ENCODE measurements around the gene BSN. TPM values are rescaled to one million over a fixed set of nuclear protein-coding genes. Genes with fewer than 3 reads are reported as not detected.

The BSN gene
- total RNA-seq, 1 experiment from 2014 or later: 0.93 TPM

DNA sequence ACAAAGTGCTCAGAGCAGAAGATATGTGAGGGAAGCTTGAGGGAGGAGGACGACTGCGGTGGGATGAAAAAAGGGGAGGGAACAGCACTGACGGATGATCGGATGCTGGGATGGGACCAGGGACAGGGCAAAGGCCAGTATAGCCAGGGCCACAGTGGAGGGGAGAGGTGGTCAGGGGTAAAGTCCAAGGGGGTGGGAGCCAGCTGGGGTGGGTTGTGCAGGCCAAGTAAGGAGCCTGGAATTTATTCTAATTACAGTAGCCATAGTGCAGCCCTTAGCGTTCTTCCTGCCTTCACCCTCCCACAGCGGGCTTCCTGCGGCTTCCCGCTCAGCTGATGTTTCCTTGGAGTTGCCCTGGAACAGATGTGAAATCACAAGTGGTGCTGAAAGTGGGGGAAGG lies 112.3 kb downstream of the BSN start:
- Histone ChIP-seq H3K36me3 (ENCODE audit: control insufficient read depth, insufficient read depth, low read length) (no peaks in the 10 kb centered on the region), H3K4me1 (peaks cover 28% of the 10 kb centered on the region), H3K9me3 (no peaks in the 10 kb centered on the region), H3K27me3 (replicated peaks; ENCODE audit: control insufficient read depth, insufficient read depth, low read length) (no peaks in the 10 kb centered on the region), H3K4me3 (ENCODE audit: low read depth, low read length) (no peak overlapping the region)
- H3K27ac Mint-ChIP-seq (ENCODE audit: unreplicated experiment): no peak overlapping the region
- peaks cover 28% of the 10 kb centered on the region for H3K4me1 Mint-ChIP-seq (ENCODE audit: low read depth, unreplicated experiment)
- no peak overlapping the region for H3K4me3 Mint-ChIP-seq (ENCODE audit: unreplicated experiment)
- H3K9me3 Mint-ChIP-seq (ENCODE audit: unreplicated experiment): no peaks in the 10 kb centered on the region
- TF ChIP-seq, protein P1, sequence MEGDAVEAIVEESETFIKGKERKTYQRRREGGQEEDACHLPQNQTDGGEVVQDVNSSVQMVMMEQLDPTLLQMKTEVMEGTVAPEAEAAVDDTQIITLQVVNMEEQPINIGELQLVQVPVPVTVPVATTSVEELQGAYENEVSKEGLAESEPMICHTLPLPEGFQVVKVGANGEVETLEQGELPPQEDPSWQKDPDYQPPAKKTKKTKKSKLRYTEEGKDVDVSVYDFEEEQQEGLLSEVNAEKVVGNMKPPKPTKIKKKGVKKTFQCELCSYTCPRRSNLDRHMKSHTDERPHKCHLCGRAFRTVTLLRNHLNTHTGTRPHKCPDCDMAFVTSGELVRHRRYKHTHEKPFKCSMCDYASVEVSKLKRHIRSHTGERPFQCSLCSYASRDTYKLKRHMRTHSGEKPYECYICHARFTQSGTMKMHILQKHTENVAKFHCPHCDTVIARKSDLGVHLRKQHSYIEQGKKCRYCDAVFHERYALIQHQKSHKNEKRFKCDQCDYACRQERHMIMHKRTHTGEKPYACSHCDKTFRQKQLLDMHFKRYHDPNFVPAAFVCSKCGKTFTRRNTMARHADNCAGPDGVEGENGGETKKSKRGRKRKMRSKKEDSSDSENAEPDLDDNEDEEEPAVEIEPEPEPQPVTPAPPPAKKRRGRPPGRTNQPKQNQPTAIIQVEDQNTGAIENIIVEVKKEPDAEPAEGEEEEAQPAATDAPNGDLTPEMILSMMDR (IDR thresholded peaks at IDR 0.05; ENCODE audit: insufficient read depth in 1 of 2, low read depth in 1 of 2, low read length in 1 of 2, severe bottlenecking in 1 of 2, unreplicated experiment in 1 of 2): no peak
- ChIA-PET POLR2A (no interaction called here), CTCF (interaction anchor here (1.7 kb wide), 1 partner anchor 127 kb away, joined by 15 read pairs; no protein-coding TSS in a partner anchor)
- peaks cover 8% of the 10 kb centered on the region for H3K36me3 Mint-ChIP-seq (ENCODE audit: insufficient read depth, unreplicated experiment)
- DNase-seq: peak in 1 of 2 experiments; percentile 51
- BruUV-seq (replicated peaks): no TSS peak
- intact Hi-C loops (cut with micrococcal nuclease; ENCODE audit: unreplicated experiment): no loop called here
- H3K27me3 Mint-ChIP-seq (ENCODE audit: insufficient read depth, unreplicated experiment): no peaks in the 10 kb centered on the region

DNA sequence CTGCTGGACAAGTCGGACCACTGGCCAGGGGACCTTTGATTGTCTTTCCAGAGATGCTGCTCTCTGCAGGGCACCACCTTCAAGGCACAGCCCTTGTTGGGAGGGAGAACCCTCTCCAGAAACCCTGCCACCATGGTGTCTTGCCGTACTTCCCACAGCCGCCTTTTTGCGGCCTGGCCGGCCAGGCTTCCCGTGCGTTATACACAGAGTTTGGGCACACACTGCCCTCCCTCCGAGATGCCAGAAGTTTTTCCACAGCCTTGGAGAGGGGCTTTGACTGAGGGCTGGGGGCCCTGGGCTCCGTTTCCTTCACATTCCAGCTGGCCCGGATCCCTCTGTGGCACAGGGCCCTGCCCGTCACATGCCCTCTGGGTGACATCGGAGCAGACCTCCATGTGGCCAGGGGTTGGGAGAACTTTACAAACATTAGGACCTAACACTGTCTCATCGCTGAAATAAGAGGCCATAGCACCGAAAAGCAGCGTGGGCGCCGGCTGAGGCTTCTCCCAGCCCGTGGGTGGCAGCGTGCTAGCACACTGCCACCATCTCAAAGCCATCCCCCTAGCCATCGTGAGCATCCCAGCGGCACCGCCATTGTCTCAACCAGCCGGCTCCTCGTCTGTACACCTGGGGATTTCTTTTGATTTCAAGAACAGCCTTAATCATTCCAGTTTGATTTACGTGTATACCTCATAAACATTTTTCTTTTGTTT lies 113.6 kb downstream of the BSN start:
- H3K4me3 ChIP-seq (ENCODE audit: low read depth, low read length): no peak overlapping the region
- no peaks in the 10 kb centered on the region for H3K36me3 ChIP-seq (ENCODE audit: control insufficient read depth, insufficient read depth, low read length)
- Mint-ChIP-seq H3K4me3 (ENCODE audit: unreplicated experiment) (no peak overlapping the region), H3K9me3 (ENCODE audit: unreplicated experiment) (no peaks in the 10 kb centered on the region), H3K36me3 (ENCODE audit: insufficient read depth, unreplicated experiment) (peaks cover 8% of the 10 kb centered on the region), H3K27ac (ENCODE audit: unreplicated experiment) (no peak overlapping the region), H3K4me1 (ENCODE audit: low read depth, unreplicated experiment) (peaks cover 35% of the 10 kb centered on the region), H3K27me3 (ENCODE audit: insufficient read depth, unreplicated experiment) (no peaks in the 10 kb centered on the region)
- DNase-seq: no peak
- H3K9me3 ChIP-seq: no peaks in the 10 kb centered on the region
- intact Hi-C loops (cut with micrococcal nuclease; ENCODE audit: unreplicated experiment): no loop called here
- TF ChIP-seq, protein P1 (IDR thresholded peaks at IDR 0.05; ENCODE audit: insufficient read depth in 1 of 2, low read depth in 1 of 2, low read length in 1 of 2, severe bottlenecking in 1 of 2, unreplicated experiment in 1 of 2): no peak
- ChIA-PET POLR2A (interaction anchor here (0.6 kb wide), 1 partner anchor 478 kb away, joined by 6 read pairs; no protein-coding TSS in a partner anchor), CTCF (no interaction called here)
- no peaks in the 10 kb centered on the region for H3K27me3 ChIP-seq (replicated peaks; ENCODE audit: control insufficient read depth, insufficient read depth, low read length)
- peaks cover 28% of the 10 kb centered on the region for H3K4me1 ChIP-seq
- no TSS peak for BruUV-seq (replicated peaks)

DNA sequence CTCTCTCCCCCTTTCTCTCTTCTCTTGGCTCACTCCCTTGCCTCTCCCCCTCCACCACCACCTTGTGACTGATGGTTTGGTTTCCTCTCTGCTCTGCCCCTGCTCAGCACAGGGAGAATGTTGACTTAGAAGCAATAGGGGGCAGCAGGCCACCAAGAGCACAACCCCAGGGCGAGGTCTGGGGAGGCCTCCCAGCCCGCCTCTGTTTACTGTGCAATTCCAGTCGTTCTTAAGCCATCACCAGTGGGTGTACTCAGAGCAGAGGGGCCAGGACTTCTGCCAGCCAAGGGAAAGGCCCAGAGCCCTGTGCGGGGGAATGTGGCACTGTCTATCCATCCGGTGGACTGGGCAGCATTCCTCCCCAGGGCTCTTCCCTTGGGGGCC lies 114.1 kb downstream of the BSN start:
- no peak overlapping the region for H3K4me3 ChIP-seq (ENCODE audit: low read depth, low read length)
- TF ChIP-seq, protein P1 (IDR thresholded peaks at IDR 0.05; ENCODE audit: insufficient read depth in 1 of 2, low read depth in 1 of 2, low read length in 1 of 2, severe bottlenecking in 1 of 2, unreplicated experiment in 1 of 2): no peak
- POLR2A ChIA-PET: no interaction called here

More for the DNA sequence above, 114.1 kb downstream of the BSN start:
- H3K36me3 ChIP-seq (ENCODE audit: control insufficient read depth, insufficient read depth, low read length): no peaks in the 10 kb centered on the region
- no peaks in the 10 kb centered on the region for H3K9me3 ChIP-seq
- no peaks in the 10 kb centered on the region for H3K27me3 Mint-ChIP-seq (ENCODE audit: insufficient read depth, unreplicated experiment)
- peaks cover 13% of the 10 kb centered on the region for H3K36me3 Mint-ChIP-seq (ENCODE audit: insufficient read depth, unreplicated experiment)
- peaks cover 35% of the 10 kb centered on the region for H3K4me1 Mint-ChIP-seq (ENCODE audit: low read depth, unreplicated experiment)
- no peak overlapping the region for H3K27ac Mint-ChIP-seq (ENCODE audit: unreplicated experiment)
- no peak overlapping the region for H3K4me3 Mint-ChIP-seq (ENCODE audit: unreplicated experiment)
- H3K27me3 ChIP-seq (replicated peaks; ENCODE audit: control insufficient read depth, insufficient read depth, low read length): no peaks in the 10 kb centered on the region
- intact Hi-C loops (cut with micrococcal nuclease; ENCODE audit: unreplicated experiment): no loop called here
- no peaks in the 10 kb centered on the region for H3K9me3 Mint-ChIP-seq (ENCODE audit: unreplicated experiment)
- no TSS peak for BruUV-seq (replicated peaks)
- peaks cover 28% of the 10 kb centered on the region for H3K4me1 ChIP-seq
- peak; percentile 43 to 59 for DNase-seq
- CTCF ChIA-PET: interaction anchor here (1.8 kb wide), 1 partner anchor 129 kb away, joined by 20 read pairs; no protein-coding TSS in a partner anchor
